IMR-90 (cell line): ENCODE data around the gene CDKL4. TPM values are rescaled to one million over a fixed set of nuclear protein-coding genes. Genes with fewer than 3 reads are reported as not detected.

Experiments
- ATAC-seq: fragments of 200-7000 bp; cut with Tn5 transposase; 2 replicates; pipeline ENCODE4 v1.9.1; 2020; ENCODE audit warnings: low read depth, mild to moderate bottlenecking, moderate library complexity
- BruUV-seq: library from RNA; stranded (reverse); fragments of 400-500 nt; replicated peaks from 2 replicates; lab custom pipeline; 2021; lab: Mats Ljungman, UMichigan
- CTCF ChIA-PET: fragments of 300-600 bp; formaldehyde crosslinking; extraction: SDS; loops from one replicate; lab custom pipeline; 2021; ENCODE audit warnings: antibody characterized with exemption; lab: Yijun Ruan, JAX
- POLR2A ChIA-PET: fragments of 300-600 bp; sonication (Branson Sonifier 250); formaldehyde crosslinking; loops from one replicate; lab custom pipeline; 2022; ENCODE audit warnings: antibody characterized with exemption; ENCODE audit not compliant: unreplicated experiment; lab: Charles Lee
- DNase-seq: peaks from one replicate; pipeline ENCODE4 v3.0.0; 2013
- H2AFZ ChIP-seq: replicated peaks from 2 replicates; pipeline ENCODE3; 2013; ENCODE audit warnings: low read length, mild to moderate bottlenecking; ENCODE audit not compliant: poor library complexity
- H2AK5ac ChIP-seq: 2 replicates; pipeline ENCODE4 v1.6.1; 2013; ENCODE audit warnings: low read depth, low read length, inconsistent platforms
- H2AK9ac ChIP-seq: replicated peaks from 2 replicates; pipeline ENCODE3; 2013; ENCODE audit warnings: mild to moderate bottlenecking, low read depth, low read length, moderate library complexity; ENCODE audit not compliant: poor library complexity
- H2BK120ac ChIP-seq: 2 replicates; pipeline ENCODE4 v1.6.1; 2013; ENCODE audit warnings: low read depth, low read length, inconsistent platforms
- H2BK15ac ChIP-seq: 3 replicates; pipeline ENCODE4 v1.6.1; 2013; ENCODE audit warnings: low read depth, low read length, inconsistent platforms
- H2BK20ac ChIP-seq: 2 replicates; pipeline ENCODE4 v1.6.1; 2013; ENCODE audit warnings: low read depth, mild to moderate bottlenecking, inconsistent platforms, low read length, moderate library complexity
- H2BK5ac ChIP-seq: 2 replicates; pipeline ENCODE4 v1.6.1; 2013; ENCODE audit warnings: mild to moderate bottlenecking, low read depth, low read length, inconsistent platforms; ENCODE audit not compliant: poor library complexity, severe bottlenecking
- H3K14ac ChIP-seq: replicated peaks from 2 replicates; pipeline ENCODE4 v1.6.1; 2013; ENCODE audit warnings: low read depth, low read length, inconsistent platforms
- H3K18ac ChIP-seq: 2 replicates; pipeline ENCODE4 v1.6.1; 2013; ENCODE audit warnings: low read depth, low read length, control low read depth
- H3K23ac ChIP-seq: 2 replicates; pipeline ENCODE4 v1.6.1; 2013; ENCODE audit warnings: low read depth, low read length, inconsistent platforms
- H3K27ac ChIP-seq: 2 replicates; pipeline ENCODE4 v1.5.1; 2013; ENCODE audit warnings: mild to moderate bottlenecking, control low read depth, low read length; ENCODE audit not compliant: insufficient read depth
- H3K27me3 ChIP-seq: 2 replicates; pipeline ENCODE4 v1.6.1; 2013; ENCODE audit warnings: low read length; ENCODE audit not compliant: control insufficient read depth, insufficient read depth
- H3K36me3 ChIP-seq: 2 replicates; pipeline ENCODE4 v1.6.1; 2013; ENCODE audit warnings: low read length, mixed read lengths; ENCODE audit not compliant: control insufficient read depth, insufficient read depth
- H3K4ac ChIP-seq: 2 replicates; pipeline ENCODE4 v1.6.1; 2013; ENCODE audit warnings: low read depth, low read length, inconsistent platforms
- H3K4me1 ChIP-seq: 2 replicates; pipeline ENCODE4 v1.6.1; 2013; ENCODE audit warnings: low read length, mixed read lengths; ENCODE audit not compliant: control insufficient read depth, insufficient read depth
- H3K4me2 ChIP-seq: 2 replicates; pipeline ENCODE4 v1.6.1; 2013; ENCODE audit warnings: low read depth, mild to moderate bottlenecking, control low read depth, low read length, moderate library complexity
- H3K4me3 ChIP-seq: 2 replicates; pipeline ENCODE4 v1.5.1; 2013; ENCODE audit warnings: low read depth, mild to moderate bottlenecking, control low read depth, low read length, moderate library complexity; ENCODE audit not compliant: insufficient read depth
- H3K56ac ChIP-seq: 2 replicates; pipeline ENCODE4 v1.6.1; 2013; ENCODE audit warnings: low read length, inconsistent platforms; ENCODE audit not compliant: insufficient read depth; ENCODE audit errors: extremely low read depth
- H3K79me1 ChIP-seq, 2 experiments: 2 replicates each; pipeline ENCODE4 v1.6.1; 2013; ENCODE audit warnings: low read length in 2 of 2, inconsistent platforms in 1 of 2, low read depth in 1 of 2
- H3K9ac ChIP-seq: 2 replicates; pipeline ENCODE4 v1.6.1; 2013; ENCODE audit warnings: low read depth, low read length, control low read depth
- H3K9me1 ChIP-seq: 2 replicates; pipeline ENCODE4 v1.6.1; 2013; ENCODE audit warnings: low read length, inconsistent platforms; ENCODE audit not compliant: insufficient read depth
- H3K9me3 ChIP-seq: 2 replicates; pipeline ENCODE4 v1.6.1; 2013; ENCODE audit warnings: low read length; ENCODE audit not compliant: control insufficient read depth, insufficient read depth
- H4K20me1 ChIP-seq: 2 replicates; pipeline ENCODE4 v1.6.1; 2013; ENCODE audit warnings: low read length, inconsistent platforms; ENCODE audit not compliant: insufficient read depth
- H4K5ac ChIP-seq: 2 replicates; pipeline ENCODE4 v1.6.1; 2013; ENCODE audit warnings: mild to moderate bottlenecking, low read depth, low read length, control low read depth
- H4K8ac ChIP-seq, 2 experiments: 2 replicates each; pipeline ENCODE4 v1.6.1; 2013; ENCODE audit warnings: low read depth in 2 of 2, low read length in 2 of 2, control low read depth in 1 of 2, inconsistent platforms in 1 of 2
- H4K91ac ChIP-seq: 2 replicates; pipeline ENCODE4 v1.6.1; 2013; ENCODE audit warnings: low read depth, low read length, inconsistent platforms; ENCODE audit not compliant: insufficient read depth
- CHD1 ChIP-seq: IDR thresholded peaks from 2 replicates; pipeline ENCODE4 v1.6.1; 2012; ENCODE audit warnings: low read depth, low read length, improper control_type of control experiment
- FOS ChIP-seq: fragments of 150-350 bp; IDR thresholded peaks from 2 replicates; pipeline ENCODE4 v1.6.1; 2016; ENCODE audit warnings: low read depth, low read length
- NFE2L2 ChIP-seq: fragments of 150-350 bp; IDR thresholded peaks from 2 replicates; pipeline ENCODE4 v1.6.1; 2016; ENCODE audit warnings: low read depth, mild to moderate bottlenecking, low read length
- dilution Hi-C: fragments of 300-500 bp; cut with HindIII; formaldehyde crosslinking; loops from one replicate; pipeline ENCODE4 v1.14.3; 2018; ENCODE audit warnings: low sequenced_read_pairs; ENCODE audit not compliant: unreplicated experiment
- in situ Hi-C: fragments of 300-500 bp; cut with MboI; formaldehyde crosslinking; loops from 3 replicates; pipeline ENCODE4 v1.14.3; 2019; ENCODE audit warnings: low sequenced_read_pairs, inconsistent platforms, mixed read lengths
- intact Hi-C: fragments of 100-400 bp; cut with micrococcal nuclease; formaldehyde crosslinking; loops from 2 replicates; pipeline ENCODE4 v1.10.0; 2022
- polyA plus RNA-seq, 3 experiments: library from polyadenylated mRNA; depleted of rRNA; stranded (reverse); fragments of >200 nt; gene quantifications; 2 replicates each; pipeline ENCODE4 v1.2.3, GENCODE V29; 2012; ENCODE audit warnings: low replicate concordance in 1 of 3
- total RNA-seq: library from RNA; depleted of rRNA; stranded (reverse); fragments of >200 nt; gene quantifications from 2 replicates; pipeline ENCODE4 v1.2.3, GENCODE V29; 2012

The CDKL4 gene
- total and polyA plus RNA-seq, 2 of the 4 experiments (the other 2 are of a cell fraction) = not detected

DNA sequence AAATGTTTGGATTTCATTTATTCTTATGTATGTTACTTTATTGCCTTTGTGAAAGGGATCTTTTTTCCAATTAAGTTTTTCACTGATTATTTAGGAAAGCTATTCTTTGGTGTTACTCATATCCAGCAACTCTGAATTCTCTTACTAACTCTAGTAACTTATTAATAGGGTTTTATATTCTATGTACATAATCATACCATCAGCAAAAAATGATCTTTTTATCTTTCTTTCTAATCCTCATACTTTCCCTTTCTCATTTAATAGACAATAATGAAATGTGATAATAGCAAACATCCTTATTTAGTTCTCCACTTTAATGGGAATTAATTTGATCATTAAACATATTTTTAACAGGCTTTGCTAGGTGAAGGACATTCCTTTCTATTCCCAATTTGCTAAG lies 12.3 kb upstream of the CDKL4 start:
- H2BK15ac ChIP-seq = no peak overlapping the region
- H3K9ac ChIP-seq = no peak overlapping the region
- H3K4me3 ChIP-seq = no peak overlapping the region
- H3K9me3 ChIP-seq = no peaks in the 10 kb centered on the region
- H3K27me3 ChIP-seq = no peaks in the 10 kb centered on the region
- DNase-seq (no peak), ATAC-seq (no peak)
- H3K4me2 ChIP-seq = no peak overlapping the region
- BruUV-seq = no TSS peak
- CTCF ChIA-PET = no interaction called here
- H2BK20ac ChIP-seq = no peak overlapping the region
- intact Hi-C loops = no loop called here
- no peak overlapping the region for H2AK5ac ChIP-seq
- in situ Hi-C loops = no loop called here
- 0 out of 4 replicates have a peak, but pooled peaks cover 0 to 3% of the 10 kb centered on the region in 2 experiments for H3K79me1 ChIP-seq
- dilution Hi-C loops = no loop called here
- POLR2A ChIA-PET = no interaction called here
- no peaks in the 10 kb centered on the region for H3K4me1 ChIP-seq
- no peaks in the 10 kb centered on the region for H4K20me1 ChIP-seq
- no peak overlapping the region for H3K27ac ChIP-seq
- H2BK5ac ChIP-seq = no peak overlapping the region
- H2BK120ac ChIP-seq = no peak overlapping the region
- no peak overlapping the region for H4K91ac ChIP-seq
- peaks cover 48% of the 10 kb centered on the region for H3K36me3 ChIP-seq
- H3K56ac ChIP-seq = no peak overlapping the region
- H4K8ac ChIP-seq = no peak overlapping the region
- no peak overlapping the region for H3K18ac ChIP-seq
- TF ChIP-seq FOS (no peak), CHD1 (no peak), NFE2L2 (no peak)
- H4K5ac ChIP-seq = no peak overlapping the region
- H3K23ac ChIP-seq = no peak overlapping the region
- 0 out of 2 replicates have a peak, but pooled peaks cover 2% of the 10 kb centered on the region for H3K9me1 ChIP-seq
- no peak overlapping the region for H3K4ac ChIP-seq
- H3K14ac ChIP-seq = no peak overlapping the region
- no peak overlapping the region for H2AFZ ChIP-seq
- no peak overlapping the region for H2AK9ac ChIP-seq
